Neural progenitor cell (in vitro differentiated cells): Measurements from ENCODE around the gene ARHGAP19. TPM values are rescaled to one million over a fixed set of nuclear protein-coding genes. Genes with fewer than 3 reads are reported as not detected.

Experiments
- DNase-seq: peaks from one replicate; pipeline ENCODE4 v3.0.0-alpha.2; 2016; ENCODE audit warnings: low spot score
- H2AFZ ChIP-seq: fragments of 200-600 bp; sonication (generic); replicated peaks from 2 replicates; pipeline ENCODE4 v1.6.1; 2016; ENCODE audit warnings: antibody characterized with exemption
- H3F3A ChIP-seq: fragments of 200-600 bp; sonication (generic); 2 replicates; pipeline ENCODE4 v1.6.1; 2016; ENCODE audit warnings: antibody characterized with exemption, low read depth
- H3K27ac ChIP-seq: fragments of 200-600 bp; sonication (generic); 2 replicates; pipeline ENCODE4 v1.5.1; 2016; ENCODE audit warnings: mild to moderate bottlenecking
- H3K27me3 ChIP-seq: fragments of 200-600 bp; sonication (generic); 2 replicates; pipeline ENCODE4 v1.6.1; 2016; ENCODE audit warnings: mild to moderate bottlenecking, moderate library complexity
- H3K36me3 ChIP-seq: fragments of 200-600 bp; sonication (generic); 2 replicates; pipeline ENCODE4 v1.5.1; 2016
- H3K4me1 ChIP-seq: fragments of 200-600 bp; sonication (generic); 2 replicates; pipeline ENCODE4 v1.6.1; 2016; ENCODE audit warnings: mixed run types
- H3K4me2 ChIP-seq: fragments of 200-600 bp; sonication (generic); 2 replicates; pipeline ENCODE4 v1.6.1; 2016
- H3K4me3 ChIP-seq: fragments of 200-600 bp; sonication (generic); 2 replicates; pipeline ENCODE4 v1.5.1; 2016
- H3K79me2 ChIP-seq: fragments of 200-600 bp; sonication (generic); 2 replicates; pipeline ENCODE4 v1.6.1; 2016; ENCODE audit warnings: low read depth
- H3K9ac ChIP-seq: fragments of 200-600 bp; sonication (generic); 2 replicates; pipeline ENCODE4 v1.6.1; 2016
- H3K9me3 ChIP-seq: fragments of 200-600 bp; sonication (generic); 2 replicates; pipeline ENCODE4 v1.5.1; 2016; ENCODE audit warnings: low read depth
- H4K20me1 ChIP-seq: fragments of 200-600 bp; sonication (generic); 2 replicates; pipeline ENCODE4 v1.6.1; 2016; ENCODE audit warnings: low read depth
- H3K27ac Mint-ChIP-seq: 3 replicates; pipeline ENCODE4 v1.8.0; 2021; ENCODE audit warnings: mixed read lengths
- H3K27me3 Mint-ChIP-seq: 2 replicates; pipeline ENCODE4 v1.8.0; 2022; ENCODE audit warnings: low read depth, mild to moderate bottlenecking, inconsistent platforms, moderate library complexity, mixed read lengths; ENCODE audit not compliant: insufficient read depth
- H3K36me3 Mint-ChIP-seq: 3 replicates; pipeline ENCODE4 v1.8.0; 2021; ENCODE audit warnings: mixed read lengths
- H3K4me1 Mint-ChIP-seq: 3 replicates; pipeline ENCODE4 v1.8.0; 2021; ENCODE audit warnings: mixed read lengths
- H3K4me3 Mint-ChIP-seq: 3 replicates; pipeline ENCODE4 v1.8.0; 2021; ENCODE audit warnings: mild to moderate bottlenecking, moderate library complexity, mixed read lengths
- H3K9me3 Mint-ChIP-seq: 3 replicates; pipeline ENCODE4 v1.8.0; 2020; ENCODE audit warnings: mixed read lengths
- EZH2 ChIP-seq: fragments of 200-600 bp; sonication (generic); IDR thresholded peaks from 2 replicates; pipeline ENCODE4 v1.6.1; 2017; ENCODE audit warnings: antibody characterized with exemption, mild to moderate bottlenecking, moderate library complexity
- EZH2phosphoT487 ChIP-seq: fragments of 200-600 bp; sonication (generic); IDR thresholded peaks from 2 replicates; pipeline ENCODE4 v1.6.1; 2017; ENCODE audit warnings: antibody characterized with exemption
- total RNA-seq: library from RNA; depleted of rRNA; stranded (reverse); fragments of >200 nt; gene quantifications from 2 replicates; pipeline ENCODE4 v1.2.3, GENCODE V29; 2015; ENCODE audit warnings: low replicate concordance
- TF ChIP-seq, protein P1 (sequence below): fragments of 200-600 bp; sonication (generic); IDR thresholded peaks from 2 replicates; pipeline ENCODE4 v1.5.1; 2017; ENCODE audit warnings: antibody characterized with exemption, mild to moderate bottlenecking

Gene ARHGAP19, protein sequence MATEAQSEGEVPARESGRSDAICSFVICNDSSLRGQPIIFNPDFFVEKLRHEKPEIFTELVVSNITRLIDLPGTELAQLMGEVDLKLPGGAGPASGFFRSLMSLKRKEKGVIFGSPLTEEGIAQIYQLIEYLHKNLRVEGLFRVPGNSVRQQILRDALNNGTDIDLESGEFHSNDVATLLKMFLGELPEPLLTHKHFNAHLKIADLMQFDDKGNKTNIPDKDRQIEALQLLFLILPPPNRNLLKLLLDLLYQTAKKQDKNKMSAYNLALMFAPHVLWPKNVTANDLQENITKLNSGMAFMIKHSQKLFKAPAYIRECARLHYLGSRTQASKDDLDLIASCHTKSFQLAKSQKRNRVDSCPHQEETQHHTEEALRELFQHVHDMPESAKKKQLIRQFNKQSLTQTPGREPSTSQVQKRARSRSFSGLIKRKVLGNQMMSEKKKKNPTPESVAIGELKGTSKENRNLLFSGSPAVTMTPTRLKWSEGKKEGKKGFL
- 58.9 and 88.8 TPM in 2 replicates for total RNA-seq

DNA sequence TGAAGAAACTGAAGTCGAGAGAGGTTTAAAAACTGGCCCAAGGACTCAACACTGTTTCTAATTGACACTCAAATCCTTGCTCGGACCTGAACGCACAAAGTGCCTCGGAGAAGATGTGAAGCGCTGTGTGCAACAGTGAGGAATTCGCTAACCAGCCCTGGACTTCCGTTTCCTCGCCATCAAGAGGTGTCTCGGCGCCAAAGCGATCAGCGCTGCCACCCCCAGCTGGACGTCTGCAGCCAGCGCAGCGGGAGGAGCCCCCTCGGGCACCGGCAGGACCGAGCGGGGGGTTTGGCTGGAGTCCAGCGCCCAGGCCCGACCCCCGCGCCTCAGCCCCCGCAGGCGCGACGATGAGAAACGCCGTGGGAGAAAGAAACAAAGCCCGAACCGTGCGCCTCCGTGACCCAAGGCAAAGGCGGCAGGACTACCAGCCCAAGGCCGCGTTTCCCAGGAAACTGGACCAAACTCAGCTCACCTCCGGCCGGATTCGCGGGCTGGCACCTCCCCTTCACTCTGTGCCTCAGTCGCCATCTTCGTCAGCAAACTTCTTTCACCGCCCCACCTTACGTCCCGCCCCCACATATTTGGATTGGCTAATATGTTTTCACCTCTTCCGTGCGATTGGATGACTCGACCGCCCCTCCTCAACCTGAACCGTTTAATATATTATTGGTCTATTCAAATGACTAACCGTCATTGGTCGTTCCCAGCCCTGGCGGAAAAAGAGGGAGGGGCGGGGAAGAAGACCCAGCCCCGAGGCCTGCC, at the start of gene ARHGAP19:
Gene ARHGAP19, minus strand, starts transcription at position 541 of the 765 bp plus-strand sequence. Its CDS starts 10 bp downstream, at position 531.
- Histone ChIP-seq H3K9ac (peak within 1 kb of the TSS; percentile 63), H3F3A (peaks cover 13% of the 10 kb centered on the region), H3K4me2 (peak within 1 kb of the TSS; percentile 90), H3K27me3 (no peaks in the 10 kb centered on the region), H3K9me3 (no peaks in the 10 kb centered on the region), H3K79me2 (peaks cover 46% of the 10 kb centered on the region), H3K36me3 (no peaks in the 10 kb centered on the region), H3K4me1 (peaks cover 3% of the 10 kb centered on the region), H3K27ac (peak within 1 kb of the TSS; percentile 92), H2AFZ (peak within 1 kb of the TSS; percentile 78), H3K4me3 (peak within 1 kb of the TSS; percentile 78), H4K20me1 (no peaks in the 10 kb centered on the region)
- DNase-seq = peak; percentile 98
- TF ChIP-seq, protein P1, sequence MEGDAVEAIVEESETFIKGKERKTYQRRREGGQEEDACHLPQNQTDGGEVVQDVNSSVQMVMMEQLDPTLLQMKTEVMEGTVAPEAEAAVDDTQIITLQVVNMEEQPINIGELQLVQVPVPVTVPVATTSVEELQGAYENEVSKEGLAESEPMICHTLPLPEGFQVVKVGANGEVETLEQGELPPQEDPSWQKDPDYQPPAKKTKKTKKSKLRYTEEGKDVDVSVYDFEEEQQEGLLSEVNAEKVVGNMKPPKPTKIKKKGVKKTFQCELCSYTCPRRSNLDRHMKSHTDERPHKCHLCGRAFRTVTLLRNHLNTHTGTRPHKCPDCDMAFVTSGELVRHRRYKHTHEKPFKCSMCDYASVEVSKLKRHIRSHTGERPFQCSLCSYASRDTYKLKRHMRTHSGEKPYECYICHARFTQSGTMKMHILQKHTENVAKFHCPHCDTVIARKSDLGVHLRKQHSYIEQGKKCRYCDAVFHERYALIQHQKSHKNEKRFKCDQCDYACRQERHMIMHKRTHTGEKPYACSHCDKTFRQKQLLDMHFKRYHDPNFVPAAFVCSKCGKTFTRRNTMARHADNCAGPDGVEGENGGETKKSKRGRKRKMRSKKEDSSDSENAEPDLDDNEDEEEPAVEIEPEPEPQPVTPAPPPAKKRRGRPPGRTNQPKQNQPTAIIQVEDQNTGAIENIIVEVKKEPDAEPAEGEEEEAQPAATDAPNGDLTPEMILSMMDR = peak; percentile 18
- TF ChIP-seq EZH2phosphoT487 (no peak), EZH2 (no peak)
- Mint-ChIP-seq H3K27me3 (peaks cover 4% of the 10 kb centered on the region), H3K4me1 (peaks cover 14% of the 10 kb centered on the region), H3K27ac (peak within 1 kb of the TSS; percentile 97), H3K4me3 (peak within 1 kb of the TSS; percentile 92), H3K36me3 (peaks cover 6% of the 10 kb centered on the region), H3K9me3 (no peaks in the 10 kb centered on the region)

DNA sequence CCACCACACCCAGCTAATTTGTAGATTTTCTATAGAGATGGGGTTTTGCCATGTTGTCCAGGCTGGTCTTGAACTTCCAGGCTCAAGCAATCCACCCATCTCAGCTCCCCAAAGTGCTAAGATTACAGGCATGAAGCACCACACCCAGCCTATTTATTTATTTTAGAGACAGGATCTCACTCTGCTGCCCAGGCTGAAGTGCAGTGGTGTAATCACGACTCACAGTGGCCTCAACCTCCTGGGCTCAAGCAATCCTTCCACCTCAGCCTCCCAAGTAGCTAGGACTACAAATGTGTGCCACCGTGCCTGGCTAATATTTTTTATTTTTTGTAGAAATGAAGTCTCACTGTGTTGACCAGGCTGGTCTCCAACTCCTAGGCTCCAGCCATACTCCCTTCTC, 49.0 kb upstream of the ARHGAP19 start:
- no peaks in the 10 kb centered on the region for H3K79me2 ChIP-seq
- no peak overlapping the region for H3K27ac Mint-ChIP-seq

DNA sequence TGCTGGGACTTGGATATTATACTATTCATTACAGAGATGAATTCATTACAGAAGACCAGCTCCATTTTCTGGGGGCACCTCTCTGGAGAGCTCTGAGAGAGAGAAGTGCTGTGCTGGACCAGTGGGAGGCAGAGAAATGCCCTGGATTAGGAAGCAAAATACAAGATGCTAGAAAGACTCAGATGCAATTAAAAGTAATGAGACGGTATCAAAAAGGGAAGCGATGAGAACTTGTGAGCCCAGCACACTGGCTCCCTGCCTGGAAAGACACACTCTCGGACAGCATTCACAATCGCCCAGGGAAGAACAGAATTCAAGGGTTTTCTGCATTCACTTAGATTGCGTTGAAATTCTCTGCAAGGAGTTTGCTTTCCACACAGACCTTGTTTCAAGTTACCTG, 45.6 kb upstream of the ARHGAP19 start:
- Mint-ChIP-seq H3K27ac (no peak overlapping the region), H3K4me1 (peaks cover 29% of the 10 kb centered on the region), H3K27me3 (peaks cover 20% of the 10 kb centered on the region), H3K4me3 (peak overlapping the region; percentile 79), H3K36me3 (no peaks in the 10 kb centered on the region), H3K9me3 (no peaks in the 10 kb centered on the region)
- TF ChIP-seq, protein P1 = no peak
- TF ChIP-seq EZH2 (no peak), EZH2phosphoT487 (no peak)
- peak; percentile 62 for DNase-seq
- peak overlapping the region; percentile 98 for H3K27ac ChIP-seq
- H3K36me3 ChIP-seq = no peaks in the 10 kb centered on the region
- peaks cover 38% of the 10 kb centered on the region for H3K4me1 ChIP-seq
- H3K9me3 ChIP-seq = no peaks in the 10 kb centered on the region
- peaks cover 19% of the 10 kb centered on the region for H4K20me1 ChIP-seq
- peaks cover 54% of the 10 kb centered on the region for H3F3A ChIP-seq
- H2AFZ ChIP-seq = no peak overlapping the region
- no peak overlapping the region for H3K9ac ChIP-seq
- peak overlapping the region; percentile 31 for H3K4me3 ChIP-seq
- H3K79me2 ChIP-seq = peaks cover 13% of the 10 kb centered on the region
- no peaks in the 10 kb centered on the region for H3K27me3 ChIP-seq
- peak overlapping the region; percentile 98 for H3K4me2 ChIP-seq

More for the DNA sequence above, 49.0 kb upstream of the ARHGAP19 start:
- Histone ChIP-seq H3K36me3 (no peaks in the 10 kb centered on the region), H3K27ac (no peak overlapping the region), H3K4me1 (peaks cover 23% of the 10 kb centered on the region), H2AFZ (no peak overlapping the region), H3K27me3 (no peaks in the 10 kb centered on the region), H4K20me1 (peaks cover 10% of the 10 kb centered on the region), H3K4me3 (no peak overlapping the region), H3F3A (peaks cover 34% of the 10 kb centered on the region), H3K9me3 (no peaks in the 10 kb centered on the region), H3K9ac (no peak overlapping the region), H3K4me2 (no peak overlapping the region)
- Mint-ChIP-seq H3K27me3 (peaks cover 12% of the 10 kb centered on the region), H3K9me3 (no peaks in the 10 kb centered on the region), H3K4me3 (no peak overlapping the region), H3K36me3 (no peaks in the 10 kb centered on the region), H3K4me1 (peaks cover 17% of the 10 kb centered on the region)
- TF ChIP-seq EZH2phosphoT487 = no peak
- TF ChIP-seq, protein P1 = no peak
- TF ChIP-seq EZH2 = no peak
- DNase-seq = no peak
